HCT116 (cell line): ENCODE measurements around the gene BRMS1L. TPM values are rescaled to one million over a fixed set of nuclear protein-coding genes. Genes with fewer than 3 reads are reported as not detected.

Experiments
- ATAC-seq: fragments of 200-7000 bp; cut with Tn5 transposase; 2 replicates; pipeline ENCODE4 v1.9.1; 2020; ENCODE audit warnings: mild to moderate bottlenecking, moderate library complexity
- BruUV-seq: library from RNA; stranded (reverse); fragments of 400-500 nt; replicated peaks from 2 replicates; lab custom pipeline; 2021; lab: Mats Ljungman, UMichigan
- CTCF ChIA-PET: fragments of 300-600 bp; sonication (Branson Sonifier 250); formaldehyde crosslinking; loops from one replicate; lab custom pipeline; 2021; ENCODE audit warnings: antibody characterized with exemption; lab: Charles Lee
- POLR2A ChIA-PET: fragments of 300-600, 350-600 bp; sonication (Branson Sonifier 250); formaldehyde crosslinking; loops from one replicate; lab custom pipeline; 2021; ENCODE audit warnings: antibody characterized with exemption; lab: Charles Lee
- RAD21 ChIA-PET, 2 experiments: fragments of 300-600 bp; sonication (Branson Sonifier 250); formaldehyde crosslinking; loops; one replicate each; lab custom pipeline; 2023; ENCODE audit warnings: low total read pairs in 2 of 2; ENCODE audit not compliant: uncharacterized antibody in 2 of 2, unreplicated experiment in 2 of 2, low non-redundant PET in 1 of 2; lab: Charles Lee
- DNase-seq: peaks from one replicate; pipeline ENCODE4 v3.0.0-alpha.2; 2010; ENCODE audit warnings: low read depth, low spot score
- H2AFZ ChIP-seq: fragments of 200-600 bp; shearing (Covaris generic), sonication (generic); 2 replicates; pipeline ENCODE4 v1.6.1; 2017; ENCODE audit warnings: low read depth, mixed run types, mixed read lengths, antibody characterized with exemption, low read length; ENCODE audit not compliant: poor library complexity, severe bottlenecking
- H3K27ac ChIP-seq: 2 replicates; pipeline ENCODE4 v1.5.1; 2012; ENCODE audit warnings: low read depth, low read length
- H3K27me3 ChIP-seq: fragments of 200-600 bp; sonication (generic); 2 replicates; pipeline ENCODE4 v1.6.1; 2016; ENCODE audit warnings: mixed run types, low read length, mixed read lengths; ENCODE audit not compliant: insufficient read depth
- H3K36me3 ChIP-seq, 2 experiments: fragments of 200-500 bp in 1 of 2; fragments of 200-600 bp in 1 of 2; sonication (Bioruptor generic) in 1 of 2; sonication (generic) in 1 of 2; 2 replicates each; pipeline versions ENCODE4 v1.5.1 to v1.6.1; 2014 to 2016; ENCODE audit warnings: low read length in 2 of 2, inconsistent platforms in 1 of 2, mixed read lengths in 1 of 2, mixed run types in 1 of 2; ENCODE audit not compliant: insufficient read depth in 2 of 2, control insufficient read depth in 1 of 2
- H3K4me1 ChIP-seq, 2 experiments: fragments of 200-600 bp in 1 of 2; sonication (generic) in 1 of 2; 2 replicates each; pipeline versions ENCODE4 v1.5.1 to v1.6.1; 2012 to 2017; ENCODE audit warnings: low read length in 2 of 2, inconsistent platforms in 1 of 2, mild to moderate bottlenecking in 1 of 2, mixed read lengths in 1 of 2, mixed run types in 1 of 2, moderate library complexity in 1 of 2; ENCODE audit not compliant: insufficient read depth in 2 of 2, control insufficient read depth in 1 of 2
- H3K4me2 ChIP-seq: fragments of 200-600 bp; sonication (generic); 2 replicates; pipeline ENCODE4 v1.6.1; 2017; ENCODE audit warnings: mixed run types, low read length, mixed read lengths
- H3K4me3 ChIP-seq, 2 experiments: fragments of 200-600 bp in 1 of 2; sonication (generic) in 1 of 2; replicated peaks in 1 of 2; 2 replicates each; pipeline ENCODE4 v1.5.1; 2011 to 2016; ENCODE audit warnings: low read length in 2 of 2, control low read depth in 1 of 2, low read depth in 1 of 2, mild to moderate bottlenecking in 1 of 2, mixed read lengths in 1 of 2, mixed run types in 1 of 2
- H3K79me2 ChIP-seq: fragments of 200-600 bp; sonication (generic); 2 replicates; pipeline ENCODE4 v1.6.1; 2017; ENCODE audit warnings: mild to moderate bottlenecking, mixed run types, low read length, moderate library complexity, mixed read lengths; ENCODE audit not compliant: insufficient read depth
- H3K9ac ChIP-seq: fragments of 200-600 bp; sonication (generic); 2 replicates; pipeline ENCODE4 v1.6.1; 2016; ENCODE audit warnings: low read length, mixed read lengths
- H3K9me2 ChIP-seq: fragments of 200-600 bp; sonication (generic), shearing (Covaris generic); 2 replicates; pipeline ENCODE4 v1.6.1; 2017; ENCODE audit warnings: mixed run types, mild to moderate bottlenecking, moderate library complexity; ENCODE audit not compliant: insufficient read depth
- H3K9me3 ChIP-seq, 2 experiments: fragments of 200-500 bp in 1 of 2; fragments of 200-600 bp in 1 of 2; sonication (Bioruptor generic) in 1 of 2; sonication (generic) in 1 of 2; 2 replicates each; pipeline ENCODE4 v1.6.1; 2014 to 2017; ENCODE audit warnings: low read length in 2 of 2, mixed read lengths in 2 of 2, inconsistent platforms in 1 of 2, low read depth in 1 of 2, mild to moderate bottlenecking in 1 of 2, mixed run types in 1 of 2, moderate library complexity in 1 of 2; ENCODE audit not compliant: control insufficient read depth in 1 of 2, insufficient read depth in 1 of 2
- H4K20me1 ChIP-seq: fragments of 200-600 bp; sonication (generic), shearing (Covaris generic); 2 replicates; pipeline ENCODE4 v1.6.1; 2017; ENCODE audit warnings: mixed run types, mild to moderate bottlenecking, moderate library complexity; ENCODE audit not compliant: insufficient read depth
- CBX3 ChIP-seq: IDR thresholded peaks from 2 replicates; pipeline ENCODE4 v1.6.1; 2012; ENCODE audit warnings: low read depth
- CTCF ChIP-seq, 3 experiments: fragments of 200-600 bp in 1 of 3; sonication (generic) in 1 of 3; IDR thresholded peaks in 2 of 3; conservative IDR thresholded peaks in 1 of 3; 2 replicates each; pipeline ENCODE4 v1.5.1; 2012 to 2017; ENCODE audit warnings: low read depth in 2 of 3, low read length in 2 of 3, antibody characterized with exemption in 1 of 3, borderline replicate concordance in 1 of 3, control low read depth in 1 of 3, mild to moderate bottlenecking in 1 of 3, mixed read lengths in 1 of 3, mixed run types in 1 of 3, moderate library complexity in 1 of 3; ENCODE audit not compliant: insufficient read depth in 1 of 3
- ELF1 ChIP-seq: IDR thresholded peaks from 2 replicates; pipeline ENCODE4 v1.6.1; 2012; ENCODE audit warnings: low read depth, borderline replicate concordance
- MAX ChIP-seq: IDR thresholded peaks from 2 replicates; pipeline ENCODE4 v1.6.1; 2012
- POLR2AphosphoS5 ChIP-seq: IDR thresholded peaks from 2 replicates; pipeline ENCODE4 v1.6.1; 2011; ENCODE audit warnings: mild to moderate bottlenecking, low read depth, low read length, moderate library complexity
- RAD21 ChIP-seq: IDR thresholded peaks from 2 replicates; pipeline ENCODE4 v1.6.1; 2012; ENCODE audit warnings: low read depth, mild to moderate bottlenecking
- REST ChIP-seq: IDR thresholded peaks from 2 replicates; pipeline ENCODE4 v1.6.1; 2012; ENCODE audit warnings: low read depth
- SP1 ChIP-seq: IDR thresholded peaks from 2 replicates; pipeline ENCODE4 v1.6.1; 2012; ENCODE audit warnings: low read depth
- SRF ChIP-seq: IDR thresholded peaks from 2 replicates; pipeline ENCODE4 v1.6.1; 2012; ENCODE audit warnings: low read depth
- TCF7L2 ChIP-seq: IDR thresholded peaks from 2 replicates; pipeline ENCODE4 v1.7.0; 2011; ENCODE audit warnings: borderline replicate concordance, inconsistent platforms; ENCODE audit not compliant: insufficient read depth, insufficient read length; ENCODE audit errors: extremely low read depth
- ZFX ChIP-seq: fragments of 450-650 bp; IDR thresholded peaks from 2 replicates; pipeline ENCODE4 v1.6.1; 2017
- intact Hi-C: fragments of 100-400 bp; cut with micrococcal nuclease; formaldehyde crosslinking; loops from 2 replicates; pipeline ENCODE4 v1.10.0; 2022
- total RNA-seq: library from RNA; stranded (reverse); gene quantifications from one replicate; pipeline ENCODE4 v1.2.1, GENCODE V29; 2021; ENCODE audit not compliant: unreplicated experiment

Gene BRMS1L
- total RNA-seq, 1 experiment from 2014 or later: 6.2 TPM

- H3K79me2 ChIP-seq: peaks cover 55% of the 10 kb centered on the region
- no peak overlapping the region for H3K4me3 ChIP-seq
- no peaks in the 10 kb centered on the region for H3K9me2 ChIP-seq
- H3K4me1 ChIP-seq: no peaks in the 10 kb centered on the region
- no peaks in the 10 kb centered on the region for H4K20me1 ChIP-seq
- BruUV-seq: no TSS peak
- no peak overlapping the region for H3K9ac ChIP-seq
- intact Hi-C loops: loop anchor here (2.0 kb wide), 1 partner anchor 37 kb away; no protein-coding TSS in a partner anchor
- H3K27me3 ChIP-seq: no peaks in the 10 kb centered on the region
- DNase-seq: no peak
- no peak overlapping the region for H3K27ac ChIP-seq
- H3K9me3 ChIP-seq: no peaks in the 10 kb centered on the region
- ATAC-seq: no peak
- ChIA-PET RAD21 (no interaction called here), CTCF (no interaction called here), POLR2A (no interaction called here)
- no peaks in the 10 kb centered on the region for H3K36me3 ChIP-seq
- H2AFZ ChIP-seq: no peak overlapping the region
- TF ChIP-seq CTCF (IDR thresholded peaks at IDR 0.05 in 2 of 3, conservative IDR thresholded peaks at IDR 0.05 in 1 of 3; ENCODE audit: borderline replicate concordance in 1 of 3, insufficient read depth in 1 of 3, low read depth in 2 of 3, low read length in 2 of 3) (no peak), SRF (no peak), REST (no peak), TCF7L2 (no peak), RAD21 (no peak), SP1 (no peak), ZFX (no peak), ELF1 (no peak), CBX3 (no peak), POLR2AphosphoS5 (no peak), MAX (no peak)
- H3K4me2 ChIP-seq: no peak overlapping the region
Observed at GRCh38 chr14:35797796-35798195, 28.3 kb upstream of the BRMS1L start.
